CD4-positive, alpha-beta T cell treated with Interferon alpha-2 for 1 hour (primary cell): Measurements from ENCODE around the gene ALDH1L2.

Source experiments
- DNase-seq, 2 donors: peaks; one replicate each; pipeline ENCODE4 v3.0.0-alpha.2; 2020 to 2022

The ALDH1L2 gene

GRCh38 chr12:105083031-105083430 lies 1.2 kb downstream of the ALDH1L2 start:
- DNase-seq = no peak

GRCh38 chr12:105078712-105079570 lies 5.3 kb downstream of the ALDH1L2 start:
- no peak for DNase-seq

- DNase-seq = no peak
These were observed 6.8 kb downstream of the ALDH1L2 start for GRCh38 chr12:105077435-105077834.

- DNase-seq = no peak
These were observed 7.3 kb downstream of the ALDH1L2 start for GRCh38 chr12:105076913-105077312.

- DNase-seq = no peak
These were observed 8.2 kb downstream of the ALDH1L2 start for GRCh38 chr12:105076098-105076497.

GRCh38 chr12:105072888-105073488 lies 11.3 kb downstream of the ALDH1L2 start:
- no peak for DNase-seq

- DNase-seq = no peak
These were observed 12.3 kb downstream of the ALDH1L2 start for GRCh38 chr12:105071981-105072380.

GRCh38 chr12:105069936-105070702 lies 14.1 kb downstream of the ALDH1L2 start:
- DNase-seq = no peak

- no peak for DNase-seq
These were observed 16.7 kb downstream of the ALDH1L2 start for GRCh38 chr12:105067511-105068031.

GRCh38 chr12:105064564-105065178 lies 19.6 kb downstream of the ALDH1L2 start:
- DNase-seq = no peak

- DNase-seq = no peak
These were observed 23.4 kb downstream of the ALDH1L2 start for GRCh38 chr12:105060715-105061378.

GRCh38 chr12:105057174-105057573 lies 27.1 kb downstream of the ALDH1L2 start:
- no peak for DNase-seq

- peak; percentile 74 to 82 for DNase-seq
These were observed 31.1 kb downstream of the ALDH1L2 start for GRCh38 chr12:105053116-105053572.

- DNase-seq = no peak
These were observed 32.3 kb downstream of the ALDH1L2 start for GRCh38 chr12:105051981-105052380.

- DNase-seq = no peak
These were observed 35.9 kb downstream of the ALDH1L2 start for GRCh38 chr12:105048315-105048714.

GRCh38 chr12:105047308-105047707 lies 37.0 kb downstream of the ALDH1L2 start:
- DNase-seq = no peak

- no peak for DNase-seq
These were observed 43.1 kb downstream of the ALDH1L2 start for GRCh38 chr12:105041186-105041585.

GRCh38 chr12:105040476-105040875 lies 43.8 kb downstream of the ALDH1L2 start:
- DNase-seq = no peak

GRCh38 chr12:105036937-105037649 lies 47.2 kb downstream of the ALDH1L2 start:
- DNase-seq = peak in 1 of 2 donors; percentile 16

- no peak for DNase-seq
These were observed 50.4 kb downstream of the ALDH1L2 start for GRCh38 chr12:105033851-105034250.

- DNase-seq = no peak
These were observed 51.4 kb downstream of the ALDH1L2 start for GRCh38 chr12:105032703-105033357.
